ENCODE data around the gene LARP7. TPM values are rescaled to one million over a fixed set of nuclear protein-coding genes. Genes with fewer than 3 reads are reported as not detected.
A peak's percentile ranks its signal among the peaks of the same experiment; 100 is the strongest.

LARP7 gene
- total RNA-seq (2021; fragmentation: NEBNext Ultra II Directional; extraction: Animal tissue kit (Norgen Biotek cat#: 25700)) (38.3 and 40.1 TPM in 2 replicates), polyA plus RNA-seq (2011; rRNA removed) (4.1 and 9.3 TPM in 2 replicates), polyA minus RNA-seq (2011; rRNA and poly(A)+ RNA removed) (2.6 and 5.8 TPM in 2 replicates)
- 20.7 TPM for polyA plus RNA-seq (2011; cell fraction: cytosol; rRNA removed)
- 2.8 TPM for polyA plus RNA-seq (2011; cell fraction: nucleus; rRNA removed)
- polyA plus RNA-seq (2012, experiment 1 of 2): 35.0 to 61.3 TPM (median 43.5 TPM) in 4 replicates
- 22.6 TPM for polyA plus RNA-seq (2012, experiment 2 of 2)
- polyA plus RNA-seq (2013, experiment 1 of 2): 64.4 TPM
- polyA plus RNA-seq (2013, experiment 2 of 2): 58.7 TPM
- polyA minus RNA-seq (2011; cell fraction: cytosol; rRNA and poly(A)+ RNA removed): 11.7 TPM
- polyA minus RNA-seq (2011; cell fraction: nucleus; rRNA and poly(A)+ RNA removed): 14.7 TPM
- long read RNA-seq, experiment 1, partial matches to known transcripts: 8 of 21 reads
- long read RNA-seq, experiment 1, other reads (novel, unspliced or antisense): 12 of 21 reads
- long read RNA-seq, experiment 2, transcript LARP7-202 (13 exons, 2,286 nt): major isoform, 8 of 68 reads
- long read RNA-seq, experiment 2, partial matches to known transcripts: 31 of 68 reads
- long read RNA-seq, experiment 2, other reads (novel, unspliced or antisense): 21 of 68 reads

DNA sequence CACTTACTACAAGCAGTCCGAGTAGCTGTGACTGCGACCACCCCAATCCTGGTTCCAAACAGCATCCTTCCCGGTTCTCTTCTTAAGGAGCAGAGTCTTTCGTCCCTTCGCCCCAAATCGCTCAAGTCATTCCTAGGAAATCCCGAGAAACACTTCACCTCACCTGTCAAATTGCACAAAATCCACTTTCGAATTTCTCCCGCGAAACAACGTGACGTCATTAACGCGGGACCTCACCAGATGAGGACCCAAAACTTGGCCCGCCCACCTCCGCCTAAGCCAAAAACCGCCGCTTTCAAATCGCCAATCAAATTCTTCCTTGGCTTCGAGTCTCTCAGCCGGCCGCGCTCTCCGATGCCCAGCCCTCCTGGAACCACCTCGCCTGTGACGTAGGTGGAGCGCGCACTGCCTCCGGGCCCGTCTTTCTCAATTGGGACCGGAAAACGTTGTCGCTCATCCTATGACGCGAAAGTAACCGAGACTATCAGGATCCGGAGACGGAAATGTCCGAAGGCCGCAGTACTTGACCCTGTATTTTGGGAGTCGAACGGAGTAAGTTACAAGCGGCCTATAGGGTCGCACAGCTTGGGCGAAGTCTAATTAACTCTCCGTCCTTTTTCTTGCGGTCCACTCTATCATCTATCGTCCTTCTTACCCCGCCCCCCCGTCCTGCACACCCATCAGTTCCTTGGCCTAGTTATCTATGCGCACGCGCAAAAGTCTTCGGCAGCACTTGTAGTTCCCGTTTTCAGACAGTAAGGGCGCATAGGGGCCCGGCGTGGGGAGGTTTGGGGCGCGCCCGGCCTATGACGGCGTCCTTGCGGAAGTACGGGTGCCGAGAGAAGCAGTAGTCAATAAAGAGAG lies at the start of gene LARP7, which contains the start of gene ZGRF1:
Gene LARP7, plus strand, starts transcription at position 456 of the 864 bp plus-strand sequence. CDS start 7,527 bp downstream, outside the sequence.
Gene ZGRF1, minus strand, starts transcription at position 222 of the 864 bp plus-strand sequence. CDS start 3,733 bp downstream, outside the sequence.
- Histone ChIP-seq H3K79me1 (ENCODE audit: low read depth, low read length) (peaks cover 4% of the 10 kb centered on the region; the same call in 1 of the 2 replicates), H3K4me2 (ENCODE audit: insufficient read depth in 1 of 2, low read depth in 2 of 2, low read length in 2 of 2) (peak within 1 kb of the TSS; percentile 77 to 79), H3K36me3 (ENCODE audit: control insufficient read depth in 2 of 4, insufficient read depth in 4 of 4, low read length in 3 of 4) (peaks cover 0 to 18% (median 0%) of the 10 kb centered on the region in 4 experiments; a peak in 3 of 8 replicates), H3K27me3 (replicated peaks in 1 of 4; ENCODE audit: control insufficient read depth in 3 of 4, extremely low read depth in 1 of 4, insufficient read depth in 3 of 4, low read length in 3 of 4) (no peaks in the 10 kb centered on the region), H4K91ac (replicated peaks; ENCODE audit: insufficient read length, low read length) (peak within 1 kb of the TSS; percentile 62), H4K8ac (ENCODE audit: extremely low read depth, insufficient read depth, low read length) (peak within 1 kb of the TSS; percentile 58; the same call in 1 of the 2 replicates), H3K23ac (ENCODE audit: insufficient read length) (no peak within 1 kb of the TSS), H2BK120ac (replicated peaks; ENCODE audit: low read depth, low read length) (peak within 1 kb of the TSS; percentile 26), H4K5ac (ENCODE audit: insufficient read length, low read depth, low read length) (peak within 1 kb of the TSS; percentile 80), H3K23me2 (ENCODE audit: low read depth, low read length) (no peaks in the 10 kb centered on the region; the same call in 1 of the 2 replicates), H2AFZ (ENCODE audit: low read length) (peak within 1 kb of the TSS; percentile 87), H3K4me1 (replicated peaks in 1 of 4; ENCODE audit: control insufficient read depth in 3 of 4, insufficient read depth in 4 of 4, low read length in 3 of 4) (peaks cover 0 to 9% (median 1%) of the 10 kb centered on the region in 4 experiments; a peak in 2 of 7 replicates), H3K4me3 (ENCODE audit: extremely low read depth in 1 of 4, insufficient read depth in 2 of 4, low read depth in 3 of 4, low read length in 4 of 4) (peak within 1 kb of the TSS; percentile 86 to 98 (median 96)), H3K9me3 (ENCODE audit: insufficient read depth in 2 of 2, low read depth in 1 of 2, low read length in 1 of 2) (no peaks in the 10 kb centered on the region), H3K18ac (ENCODE audit: extremely low read depth, low read length) (peak within 1 kb of the TSS; percentile 92; the same call in 1 of the 2 replicates), H2BK15ac (ENCODE audit: low read length) (peak within 1 kb of the TSS; percentile 77; the same call in 1 of the 2 replicates), H2AK5ac (ENCODE audit: low read depth, low read length) (no peak within 1 kb of the TSS; the same call in 1 of the 2 replicates), H2BK5ac (ENCODE audit: low read depth, low read length) (peak within 1 kb of the TSS; percentile 93), H3K27ac (ENCODE audit: low read depth, low read length) (peak within 1 kb of the TSS; percentile 95), H2BK12ac (ENCODE audit: low read depth, low read length) (peak within 1 kb of the TSS; percentile 53; the same call in 1 of the 2 replicates), H4K20me1 (replicated peaks in 1 of 2; ENCODE audit: control insufficient read depth in 1 of 2, insufficient read depth in 2 of 2, low read length in 2 of 2) (no peaks in the 10 kb centered on the region), H3K14ac (ENCODE audit: insufficient read length) (no peak within 1 kb of the TSS), H2BK20ac (ENCODE audit: low read length) (no peak within 1 kb of the TSS), H3K56ac (replicated peaks; ENCODE audit: insufficient read length, low read depth, low read length) (peak within 1 kb of the TSS; percentile 44), H3K9ac (replicated peaks in 1 of 4; ENCODE audit: extremely low read depth in 1 of 4, low read depth in 3 of 4, low read length in 3 of 4) (peak within 1 kb of the TSS; percentile 85 to 98 (median 90)), H3K4ac (replicated peaks; ENCODE audit: insufficient read length, low read depth, low read length) (no peak within 1 kb of the TSS), H3K79me2 (ENCODE audit: control insufficient read depth in 1 of 2, insufficient read depth in 2 of 2, low read length in 2 of 2) (peaks cover 13 to 86% of the 10 kb centered on the region in 2 experiments; a peak in 3 of 4 replicates)
- 2% methylated on average over 63 of the region's 66 CpGs; no CpG with 5 or more reads in 1 of the 2 experiments for WGBS, 2 experiments (ENCODE audit: extremely low coverage in 1 of 2, insufficient coverage in 1 of 2, insufficient read length in 1 of 2, insufficient replicate concordance in 2 of 2, low coverage in 1 of 2, low lambda C conversion rate in 2 of 2, missing lambda C conversion rate in 1 of 2)
- CTCF ChIA-PET (ENCODE audit: partially characterized antibody): interaction anchor here (0.6 to 3.8 kb wide), 17 partner anchors 9 to 303 kb away, joined by 3 to 58 read pairs (median 3); no protein-coding TSS in a partner anchor
- POLR2A ChIA-PET (ENCODE audit: partially characterized antibody): interaction anchor here (0.8 to 5.1 kb wide), 8 partner anchors 10 to 128 kb away, joined by 3 to 54 read pairs (median 4); no protein-coding TSS in a partner anchor
- DNase-seq (ENCODE audit: low read depth in 1 of 2, low spot score in 2 of 2) (peak; percentile 96 to 97), FAIRE-seq (peak; percentile 94)
- TF ChIP-seq CEBPB (IDR thresholded peaks at IDR 0.05; ENCODE audit: low read depth, low read length): peak; percentile 25; the same call in 1 of the 2 replicates
- TF ChIP-seq, protein P1, sequence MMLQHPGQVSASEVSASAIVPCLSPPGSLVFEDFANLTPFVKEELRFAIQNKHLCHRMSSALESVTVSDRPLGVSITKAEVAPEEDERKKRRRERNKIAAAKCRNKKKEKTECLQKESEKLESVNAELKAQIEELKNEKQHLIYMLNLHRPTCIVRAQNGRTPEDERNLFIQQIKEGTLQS (IDR thresholded peaks at IDR 0.05; ENCODE audit: insufficient read depth, low read depth, low read length): peak; percentile 46; the same call in 1 of the 2 replicates
- peak; percentile 66 to 67 for TF ChIP-seq RAD21 (IDR thresholded peaks at IDR 0.05 in 1 of 2, conservative IDR thresholded peaks at IDR 0.05 in 1 of 2; ENCODE audit: low read depth in 2 of 2, low read length in 2 of 2)
- peak; percentile 92 for TF ChIP-seq KDM5A (IDR thresholded peaks at IDR 0.05; ENCODE audit: low read length)
- TF ChIP-seq, protein P2, sequence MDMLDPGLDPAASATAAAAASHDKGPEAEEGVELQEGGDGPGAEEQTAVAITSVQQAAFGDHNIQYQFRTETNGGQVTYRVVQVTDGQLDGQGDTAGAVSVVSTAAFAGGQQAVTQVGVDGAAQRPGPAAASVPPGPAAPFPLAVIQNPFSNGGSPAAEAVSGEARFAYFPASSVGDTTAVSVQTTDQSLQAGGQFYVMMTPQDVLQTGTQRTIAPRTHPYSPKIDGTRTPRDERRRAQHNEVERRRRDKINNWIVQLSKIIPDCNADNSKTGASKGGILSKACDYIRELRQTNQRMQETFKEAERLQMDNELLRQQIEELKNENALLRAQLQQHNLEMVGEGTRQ (IDR thresholded peaks at IDR 0.05; ENCODE audit: low read length): no peak

Measured in H1 (cell line).